HG02588 (cell line): ENCODE data around the gene STX12.
"Not testable (repeated sequence)": the region's sequence is repeated elsewhere in the genome, so short reads cannot be mapped to it uniquely, and the experiment has no call there.

Experiments
- ATAC-seq: cut with Tn5 transposase; IDR thresholded peaks from one replicate; pipeline ENCODE4 v1.9.1; 2021; ENCODE audit warnings: mild to moderate bottlenecking, moderate library complexity; ENCODE audit not compliant: unreplicated experiment

The STX12 gene

GRCh38 chr1:27774654-27775053, 1.6 kb downstream of the STX12 start:
- ATAC-seq = no peak

DNA sequence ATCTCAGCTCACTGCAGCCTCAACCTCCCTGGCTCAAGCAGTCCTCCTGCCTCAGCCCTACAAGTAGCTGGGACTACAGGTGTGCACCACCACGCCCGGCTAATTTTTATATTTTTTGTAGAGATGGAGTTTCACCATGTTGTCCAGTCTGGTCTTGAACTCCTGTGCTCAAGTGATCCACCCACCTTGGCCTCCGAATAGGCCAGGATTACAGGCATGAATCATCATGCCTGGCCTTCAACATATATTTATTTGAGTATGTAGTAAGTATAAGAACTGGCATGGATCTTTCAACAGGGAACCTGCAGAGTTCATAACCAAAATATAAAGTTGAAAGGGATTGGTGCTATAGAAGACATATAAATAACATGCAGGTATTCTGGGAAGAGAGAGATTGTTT, 2.3 kb downstream of the STX12 start:
- ATAC-seq = not testable (repeated sequence)

DNA sequence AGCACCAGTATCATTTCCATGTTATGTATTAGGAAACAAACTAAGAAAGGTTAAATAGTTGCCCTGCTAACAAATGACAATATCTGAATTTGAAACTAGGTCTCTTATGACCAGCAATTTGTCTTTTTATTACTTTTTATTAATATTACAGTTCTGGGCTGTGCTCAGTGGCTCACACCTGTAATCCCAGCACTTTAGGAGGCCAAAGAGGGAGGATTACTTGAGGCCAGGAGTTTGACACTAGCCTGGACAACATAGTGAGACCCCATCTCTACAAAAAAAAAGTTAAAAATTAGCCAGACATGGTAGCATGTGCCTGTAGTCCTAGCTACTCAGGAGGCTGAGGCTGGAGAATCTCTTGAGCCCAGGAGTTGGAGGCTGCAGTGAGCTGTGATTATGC, 3.3 kb downstream of the STX12 start:
- not testable (repeated sequence) for ATAC-seq

DNA sequence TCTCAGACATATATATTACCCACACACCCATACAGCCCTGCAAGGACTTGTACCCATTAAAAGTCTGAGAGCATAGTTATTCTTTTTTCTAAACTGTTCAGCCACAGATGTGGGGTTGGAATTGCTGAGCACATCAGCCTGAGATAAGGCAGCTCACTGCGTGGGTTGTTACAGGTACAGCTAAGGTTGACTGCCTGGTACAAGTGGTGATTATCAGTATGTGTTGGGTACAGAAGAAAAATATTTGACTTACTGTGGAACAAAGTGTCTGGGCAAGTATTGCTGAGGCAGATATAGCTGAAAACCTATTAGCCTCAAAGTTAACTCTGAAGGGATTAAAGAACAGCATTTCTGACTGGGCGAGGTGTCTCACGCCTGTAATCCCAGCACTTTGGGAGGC, 5.0 kb downstream of the STX12 start:
- ATAC-seq = no peak

- ATAC-seq = no peak
Measured at GRCh38 chr1:27779122-27779521, 6.1 kb downstream of the STX12 start.

DNA sequence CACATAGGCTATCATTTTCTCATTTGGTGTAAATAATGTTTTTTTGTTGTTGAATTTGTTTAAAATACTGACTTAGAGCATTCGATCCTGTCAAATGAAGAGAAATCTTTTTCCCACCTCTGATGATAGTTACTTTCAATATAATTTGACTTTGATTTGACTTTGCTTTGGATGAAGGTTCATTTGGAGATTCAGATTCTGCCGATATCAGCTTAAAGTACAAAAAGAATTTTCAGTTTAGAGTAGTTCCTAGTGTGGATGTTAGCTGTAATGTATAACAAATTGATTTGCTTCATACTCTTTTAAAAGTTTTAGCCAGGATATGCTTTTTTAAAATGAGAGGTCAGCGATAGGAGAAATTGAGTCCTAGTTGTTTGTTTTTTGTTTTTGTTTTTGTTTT, 9.9 kb downstream of the STX12 start:
- no peak for ATAC-seq

DNA sequence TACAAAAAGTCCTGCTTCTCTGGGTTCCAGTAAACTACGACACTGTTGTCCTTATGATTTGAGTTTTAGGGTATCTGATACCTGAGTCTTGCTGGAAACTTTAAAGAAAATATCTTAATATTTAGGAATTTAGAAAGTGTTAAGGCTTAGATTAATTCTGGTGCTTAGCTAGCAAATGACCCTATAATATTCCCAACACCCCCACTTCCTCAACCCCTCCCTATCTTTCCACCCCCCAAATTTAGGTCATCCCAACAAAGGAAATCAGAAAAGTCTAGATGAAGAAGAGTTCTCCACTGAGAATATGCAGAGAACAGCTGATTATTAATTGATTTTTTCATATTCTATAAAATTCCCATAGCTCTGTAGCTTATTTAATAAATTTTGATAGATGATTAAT, 11.7 kb downstream of the STX12 start:
- no peak for ATAC-seq

- no peak for ATAC-seq
Measured at GRCh38 chr1:27785781-27786455, 12.9 kb downstream of the STX12 start.

- ATAC-seq = no peak
Measured at GRCh38 chr1:27787895-27788294, 14.9 kb downstream of the STX12 start.

GRCh38 chr1:27789540-27790041, 16.6 kb downstream of the STX12 start:
- no peak for ATAC-seq

DNA sequence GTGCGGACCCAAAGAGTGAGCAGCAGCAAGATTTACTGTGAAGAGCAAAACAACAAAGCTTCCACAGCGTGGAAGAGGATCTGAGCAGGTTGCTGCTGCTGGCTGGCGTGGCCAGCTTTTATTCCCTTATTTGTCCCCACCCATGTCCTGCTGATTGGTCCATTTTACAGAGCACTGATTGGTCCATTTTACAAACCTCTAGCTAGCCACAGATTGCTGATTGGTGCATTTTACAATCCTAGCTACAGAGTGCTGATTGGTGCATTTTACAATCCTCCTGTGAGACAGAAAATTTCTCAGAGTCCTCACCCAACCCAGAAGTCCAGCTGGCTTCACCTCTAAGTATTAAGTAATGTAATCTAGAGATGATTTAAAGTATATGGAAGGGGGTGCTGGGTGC, 17.3 kb downstream of the STX12 start:
- ATAC-seq = not testable (repeated sequence)

- ATAC-seq = no peak
Measured at GRCh38 chr1:27795601-27796000, 22.6 kb downstream of the STX12 start.

DNA sequence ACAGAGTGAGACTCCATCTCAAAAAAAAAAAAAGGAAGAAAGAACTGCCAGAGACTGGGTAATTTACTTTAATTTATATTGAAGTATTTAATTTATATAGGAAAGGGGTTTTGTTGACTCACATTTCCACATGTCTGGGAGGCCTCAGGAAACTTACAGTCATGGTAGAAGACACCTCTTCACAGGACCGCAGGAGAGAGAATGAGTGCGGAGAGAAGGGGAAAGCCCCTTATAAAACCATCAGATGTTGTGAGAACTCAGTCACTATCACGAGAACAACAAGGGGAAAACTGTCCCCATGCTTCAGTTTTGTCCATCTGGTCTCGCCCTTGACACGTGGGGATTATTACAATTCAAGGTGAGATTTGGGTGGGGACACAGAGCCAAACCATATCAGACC, 31.8 kb downstream of the STX12 start:
- ATAC-seq = no peak

DNA sequence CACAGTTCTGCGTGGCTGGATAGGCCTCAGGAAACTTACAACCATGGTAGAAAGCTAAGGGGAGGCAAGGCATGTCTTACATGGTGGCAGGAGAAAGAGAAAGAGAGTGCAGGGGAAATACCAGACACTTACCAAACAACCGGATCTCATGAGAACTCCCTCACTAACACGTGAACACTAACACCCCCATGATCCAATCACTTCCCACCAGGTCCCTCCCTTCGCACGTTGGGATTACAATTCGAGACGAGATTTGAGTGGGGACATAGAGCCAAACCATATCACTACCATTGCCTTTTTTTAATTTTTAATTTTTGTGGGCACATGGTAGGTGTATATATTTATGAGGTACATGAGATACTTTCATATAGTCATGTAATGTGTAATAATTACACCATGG, 33.7 kb downstream of the STX12 start:
- ATAC-seq = no peak

- no peak for ATAC-seq
Measured at GRCh38 chr1:27807385-27807784, 34.4 kb downstream of the STX12 start.

DNA sequence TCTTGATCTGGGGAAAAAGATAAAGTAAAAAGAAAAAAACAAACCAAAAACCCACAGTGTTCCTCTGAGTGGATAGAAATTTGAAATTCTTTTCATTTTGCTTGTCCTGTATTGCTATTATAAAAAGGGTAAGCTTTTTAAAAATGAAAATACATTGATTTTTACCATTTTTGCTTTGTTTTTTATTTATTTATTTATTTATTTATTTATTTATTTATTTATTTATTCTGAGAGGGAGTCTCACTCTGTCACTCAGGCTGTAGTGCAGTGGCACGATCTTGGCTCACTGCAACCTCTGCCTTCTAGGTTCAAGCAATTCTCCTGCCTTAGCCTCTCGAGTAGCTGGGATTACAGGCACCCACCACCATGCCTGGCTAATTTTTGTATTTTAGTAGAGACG, 35.1 kb downstream of the STX12 start:
- ATAC-seq = not testable (repeated sequence)

DNA sequence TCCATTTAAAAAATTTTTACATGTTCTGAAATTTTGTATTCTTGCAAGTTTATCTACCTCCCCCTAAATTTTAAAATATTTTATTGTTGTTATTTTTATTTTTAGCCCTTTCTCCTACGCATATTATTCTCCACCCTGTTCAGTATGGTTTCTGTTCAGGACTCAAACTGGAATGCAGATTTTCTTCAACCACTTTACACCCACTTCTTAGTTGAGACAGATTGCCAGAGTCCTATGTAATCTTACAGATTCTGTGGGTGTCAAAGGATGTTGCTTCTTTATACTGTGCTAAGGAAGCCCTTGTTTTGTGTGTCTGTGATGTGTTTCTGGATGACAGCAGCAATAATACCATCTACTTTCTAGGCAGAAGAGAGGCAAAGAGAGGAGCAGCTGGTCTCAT, 36.9 kb downstream of the STX12 start:
- ATAC-seq = no peak

- no peak for ATAC-seq
Measured at GRCh38 chr1:27811741-27812500, 38.9 kb downstream of the STX12 start.

DNA sequence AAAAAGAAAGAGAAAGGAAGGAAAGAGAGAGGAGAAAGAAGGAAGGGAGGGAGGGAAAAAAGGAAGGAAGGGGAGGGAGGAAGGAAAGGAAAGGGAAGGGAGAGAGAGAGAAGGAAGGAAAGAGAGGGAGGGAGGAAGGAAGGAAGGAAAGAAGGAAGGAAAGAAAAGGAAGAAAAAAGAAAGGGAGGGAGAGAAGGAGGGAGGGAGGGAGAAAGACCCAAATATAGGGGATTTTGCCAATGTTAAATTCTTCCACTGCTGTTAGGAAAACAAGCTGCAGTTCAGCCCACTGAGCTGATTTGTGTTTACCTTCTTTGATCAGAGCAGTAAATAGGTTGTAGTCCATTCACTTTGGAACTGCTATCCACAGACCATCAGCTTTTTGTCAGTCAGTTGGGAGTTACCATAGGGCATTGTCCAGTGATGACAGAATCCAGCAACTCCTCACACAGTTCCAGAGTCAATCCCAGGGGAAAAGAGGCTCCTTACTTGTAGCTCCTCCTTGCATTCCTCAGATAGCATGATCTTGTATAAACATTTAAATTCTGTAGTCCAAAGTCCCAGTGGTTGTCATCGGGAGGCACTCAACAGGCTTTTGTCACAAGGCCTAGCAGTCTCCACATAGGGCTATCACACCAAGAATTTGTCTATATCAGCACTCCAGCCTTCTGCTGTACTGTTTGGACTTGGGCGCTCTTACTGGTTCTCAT, 44.1 kb downstream of the STX12 start:
- no peak for ATAC-seq

DNA sequence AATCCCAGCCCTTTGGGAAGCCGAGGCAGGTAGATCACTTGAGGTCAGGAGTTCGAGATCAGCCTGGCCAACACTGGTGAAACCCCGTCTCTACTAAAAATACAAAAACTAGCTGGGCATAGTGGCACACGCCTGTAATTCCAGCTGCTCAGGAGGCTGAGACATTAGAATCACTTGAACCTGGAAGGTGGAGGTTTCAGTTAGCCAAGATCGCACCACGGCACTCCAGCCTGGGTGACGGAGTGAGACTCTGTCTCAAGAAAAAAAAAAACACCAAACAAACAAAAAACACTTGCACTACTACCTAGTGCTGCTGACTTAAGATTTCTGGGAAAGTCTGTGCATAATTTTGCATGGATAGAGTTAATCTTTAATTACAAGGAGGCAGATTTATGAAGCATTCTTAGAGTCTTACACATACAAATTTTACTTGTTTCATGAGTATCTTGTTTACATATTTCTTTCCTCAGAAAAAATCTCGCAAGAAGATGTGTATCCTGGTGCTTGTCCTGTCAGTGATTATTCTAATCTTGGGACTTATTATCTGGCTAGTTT, 48.8 kb downstream of the STX12 start:
- no peak for ATAC-seq

GRCh38 chr1:27823784-27824183, 50.8 kb downstream of the STX12 start:
- no peak for ATAC-seq
